Urinary bladder (tissue), 2 donors: Measurements from ENCODE around the gene GMPPA. TPM values are rescaled to one million over a fixed set of nuclear protein-coding genes. Genes with fewer than 3 reads are reported as not detected.

Source experiments
- polyA plus RNA-seq: library from polyadenylated mRNA; stranded (reverse); fragments of 200-250 nt; gene quantifications from one replicate; pipeline ENCODE4 v1.2.3, GENCODE V29; 2013
- small RNA-seq: library from RNA; depleted of rRNA; stranded (forward); fragments of <200 nt; gene quantifications from one replicate; pipeline ENCODE3, GENCODE V24; 2014
- total RNA-seq: library from RNA; depleted of rRNA; stranded (reverse); fragments of >200 nt; gene quantifications from one replicate; pipeline ENCODE4 v1.2.3, GENCODE V29; 2014
- donor health status: healthy.

The GMPPA gene
- total and polyA plus RNA-seq, 2 donors, result 32.1 to 34.3 TPM

Small RNA genes lying within 50 kb of the gene (small RNA-seq; reads per million reads assigned to genes)
- not detected for gene MIR3132

Other genes with a start within 250 kb of the GMPPA start
- not detected for gene TUBA4B, start 245.6 kb upstream of the GMPPA start, total RNA-seq
- not detected for gene TUBA4B, start 245.6 kb upstream of the GMPPA start, polyA plus RNA-seq
- 4.8 TPM for gene TUBA4A, start 245.0 kb upstream of the GMPPA start, total RNA-seq
- gene TUBA4A, start 245.0 kb upstream of the GMPPA start, polyA plus RNA-seq, result 41.9 TPM
- 38.7 TPM for gene DNAJB2, start 219.5 kb upstream of the GMPPA start, total RNA-seq
- 76.9 TPM for gene DNAJB2, start 219.5 kb upstream of the GMPPA start, polyA plus RNA-seq
- 1.0 TPM for gene PTPRN, start 189.5 kb upstream of the GMPPA start, total RNA-seq
- 2.1 TPM for gene PTPRN, start 189.5 kb upstream of the GMPPA start, polyA plus RNA-seq
- not detected for gene RESP18, start 166.1 kb upstream of the GMPPA start, total RNA-seq
- not detected for gene RESP18, start 166.1 kb upstream of the GMPPA start, polyA plus RNA-seq
- 36.9 TPM for gene DNPEP, start 111.0 kb upstream of the GMPPA start, total RNA-seq
- gene DNPEP, start 111.0 kb upstream of the GMPPA start, polyA plus RNA-seq, result 96.8 TPM
- gene DES, start 80.5 kb upstream of the GMPPA start, total RNA-seq, result 1,909 TPM
- 8,236 TPM for gene DES, start 80.5 kb upstream of the GMPPA start, polyA plus RNA-seq
- 31.2 TPM for gene SPEG, start 64.0 kb upstream of the GMPPA start, total RNA-seq
- 226 TPM for gene SPEG, start 64.0 kb upstream of the GMPPA start, polyA plus RNA-seq
- gene ASIC4, start 15.6 kb downstream of the GMPPA start, total RNA-seq, result 0.32 TPM
- gene ASIC4, start 15.6 kb downstream of the GMPPA start, polyA plus RNA-seq, result 0.18 TPM
- gene CHPF, start 44.9 kb downstream of the GMPPA start, total RNA-seq, result 56.9 TPM
- 48.6 TPM for gene CHPF, start 44.9 kb downstream of the GMPPA start, polyA plus RNA-seq
- gene TMEM198, start 45.1 kb downstream of the GMPPA start, total RNA-seq, result 2.0 TPM
- 6.0 TPM for gene TMEM198, start 45.1 kb downstream of the GMPPA start, polyA plus RNA-seq
- gene OBSL1, start 72.6 kb downstream of the GMPPA start, total RNA-seq, result 43.5 TPM
- 67.9 TPM for gene OBSL1, start 72.6 kb downstream of the GMPPA start, polyA plus RNA-seq
- gene INHA, start 73.4 kb downstream of the GMPPA start, total RNA-seq, result not detected
- gene INHA, start 73.4 kb downstream of the GMPPA start, polyA plus RNA-seq, result 0.49 TPM
- 19.8 TPM for gene STK11IP, start 99.0 kb downstream of the GMPPA start, total RNA-seq
- gene STK11IP, start 99.0 kb downstream of the GMPPA start, polyA plus RNA-seq, result 19.7 TPM
- gene SLC4A3, start 128.7 kb downstream of the GMPPA start, total RNA-seq, result 1.3 TPM
- 2.6 TPM for gene SLC4A3, start 128.7 kb downstream of the GMPPA start, polyA plus RNA-seq